Hippocampal formation (tissue), 2 donors: ENCODE measurements around the gene HSD11B2.
A peak's percentile ranks its signal among the peaks of the same experiment; 100 is the strongest.

Experiments
- DNase-seq, 2 donors: peaks; one replicate each; lab custom pipeline; 2025; lab: John Stamatoyannopoulos, UW

HSD11B2 gene

GRCh38 chr16:67477960-67478554 lies 47.1 kb downstream of the HSD11B2 start:
- DNase-seq = no peak

- DNase-seq = peak; percentile 96 to 97
Observed at GRCh38 chr16:67480833-67481560, 50.1 kb downstream of the HSD11B2 start, which contains the start of gene ATP6V0D1. TSS of gene ATP6V0D1 (minus strand) at chr16:67481157. CDS start at chr16:67481086, 71 bp downstream.

- no peak for DNase-seq
Observed at GRCh38 chr16:67481561-67482232, 50.8 kb downstream of the HSD11B2 start.

DNA sequence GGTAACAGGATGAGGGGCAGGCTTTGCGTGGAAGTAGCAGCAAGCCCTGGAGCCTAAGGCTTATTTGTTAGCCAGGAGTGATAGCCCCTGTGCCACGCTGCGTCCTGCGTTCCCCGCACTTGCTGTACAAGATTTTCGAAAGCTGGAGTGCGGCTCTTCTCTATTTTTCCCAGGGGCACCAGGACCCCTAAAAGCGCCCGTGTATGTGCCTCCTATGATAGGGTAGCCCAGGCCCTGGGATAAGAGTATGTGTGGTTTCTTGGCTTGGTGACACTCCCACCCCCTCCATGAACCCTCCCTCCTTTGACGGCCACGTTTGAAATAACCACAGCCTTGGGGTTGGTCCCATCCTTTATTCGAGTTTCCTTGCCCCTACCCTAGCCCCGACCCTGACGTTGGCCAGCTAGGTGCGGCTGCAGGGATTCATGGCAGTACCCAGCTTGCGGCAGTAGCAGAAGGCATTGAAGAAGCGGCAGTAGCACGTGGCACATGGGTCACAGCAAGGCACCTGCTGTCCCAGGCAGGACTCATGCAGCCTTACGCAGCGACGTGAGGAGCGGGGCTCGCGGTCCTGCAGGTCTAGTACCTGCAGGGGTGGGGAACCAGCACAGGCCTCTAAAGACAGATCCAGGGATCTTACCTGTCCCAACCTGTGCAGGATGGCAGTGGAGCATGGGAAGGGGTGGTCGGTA lies 51.5 kb downstream of the HSD11B2 start:
- DNase-seq = no peak

- DNase-seq = no peak
Observed at GRCh38 chr16:67483150-67483549, 52.2 kb downstream of the HSD11B2 start, which contains the start of gene AGRP. TSS of gene AGRP (minus strand) at chr16:67483547. CDS start at chr16:67483398, 149 bp downstream.

DNA sequence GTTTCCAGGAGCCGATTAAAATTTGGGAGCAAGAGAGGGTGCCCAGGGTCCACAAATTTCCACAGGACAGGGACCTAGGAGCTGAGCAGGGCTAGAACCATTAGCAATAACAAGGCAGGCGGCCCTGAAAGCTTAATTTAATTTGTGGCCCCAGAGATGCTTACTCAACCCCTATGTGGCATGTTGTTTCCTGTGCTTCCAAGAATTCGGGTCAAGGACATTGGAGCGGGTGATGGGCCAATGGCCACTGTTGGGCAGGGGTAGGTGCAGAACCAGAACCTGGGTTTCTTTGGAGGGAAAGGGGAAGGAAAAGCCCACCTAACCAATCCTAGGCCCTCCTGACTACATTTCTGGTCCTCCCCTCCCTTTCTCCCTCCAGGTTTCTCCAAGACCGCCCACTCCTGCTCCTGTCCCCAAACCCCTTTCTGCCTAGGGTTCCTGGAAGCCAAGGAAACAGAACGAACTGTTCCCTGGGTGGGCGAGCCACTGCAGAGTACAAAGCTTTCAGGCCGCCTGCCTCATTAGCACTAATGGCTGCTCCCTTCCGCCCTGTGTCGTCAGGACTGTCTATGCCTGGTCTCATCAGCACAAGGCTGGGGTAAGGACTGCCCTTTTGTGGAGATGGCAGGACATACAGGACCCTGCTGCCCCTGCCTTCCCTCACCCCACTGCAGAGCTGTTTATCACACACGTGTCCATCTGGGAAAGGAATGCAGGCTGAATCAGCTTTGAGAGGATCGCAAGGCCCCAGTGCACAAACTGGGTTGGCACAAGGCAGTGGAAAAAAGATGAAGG lies 53.0 kb downstream of the HSD11B2 start:
- DNase-seq = no peak

DNA sequence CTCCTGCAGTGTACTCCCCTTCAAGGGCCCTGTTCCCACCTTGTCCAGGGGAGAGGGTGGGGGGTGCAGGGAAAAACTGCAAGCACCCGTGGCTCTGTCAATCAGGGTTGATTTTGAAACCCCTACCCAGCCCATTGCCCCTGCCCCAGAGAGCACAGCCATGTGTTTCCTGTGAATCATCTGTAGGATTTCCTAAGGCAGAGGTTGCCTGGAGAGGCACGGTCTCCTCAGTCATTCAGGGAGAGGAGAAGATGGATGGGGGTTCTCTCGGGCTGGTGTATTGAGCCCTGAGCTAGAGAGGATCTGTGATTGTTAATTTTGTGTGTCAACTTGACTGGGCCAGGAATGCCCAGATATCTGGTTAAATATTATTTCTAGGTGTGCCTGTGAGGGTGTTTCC lies 55.9 kb downstream of the HSD11B2 start:
- DNase-seq = no peak
